SU-DHL-6 (cell line): ENCODE data around the gene GALNT12.

Experiments
- H2AFZ ChIP-seq: fragments of 200-600 bp; sonication (generic); 2 replicates; pipeline ENCODE4 v1.6.1; 2014; ENCODE audit warnings: low read depth, mild to moderate bottlenecking, moderate library complexity, mixed read lengths, antibody characterized with exemption, low read length; ENCODE audit not compliant: severe bottlenecking
- H3F3A ChIP-seq: fragments of 200-600 bp; shearing (Covaris generic); 2 replicates; pipeline ENCODE4 v1.6.0; 2016; ENCODE audit warnings: antibody characterized with exemption, mild to moderate bottlenecking; ENCODE audit not compliant: insufficient read depth
- H3K27ac ChIP-seq: fragments of 200-600 bp; sonication (generic); 2 replicates; pipeline ENCODE4 v1.5.1; 2016; ENCODE audit warnings: low read depth, mild to moderate bottlenecking, low read length, moderate library complexity, mixed read lengths
- H3K27me3 ChIP-seq: fragments of 200-600 bp; sonication (generic), shearing (Covaris generic); 2 replicates; pipeline ENCODE4 v1.6.0; 2014; ENCODE audit warnings: mild to moderate bottlenecking, low read length
- H3K36me3 ChIP-seq: fragments of 200-600 bp; sonication (generic); 2 replicates; pipeline ENCODE4 v1.6.1; 2014; ENCODE audit warnings: mild to moderate bottlenecking, low read length, mixed read lengths
- H3K4me2 ChIP-seq: fragments of 300-600, 200-600 bp; shearing (Covaris generic), sonication (generic); 2 replicates; pipeline ENCODE4 v1.6.0; 2014; ENCODE audit warnings: low read length, low read depth, mild to moderate bottlenecking; ENCODE audit not compliant: poor library complexity, severe bottlenecking
- H3K4me3 ChIP-seq: fragments of 200-600 bp; sonication (generic); 2 replicates; pipeline ENCODE4 v1.5.1; 2014; ENCODE audit warnings: antibody characterized with exemption, low read length, mild to moderate bottlenecking, mixed read lengths; ENCODE audit not compliant: insufficient read depth, poor library complexity, severe bottlenecking
- H3K79me2 ChIP-seq: fragments of 200-600 bp; sonication (generic); 2 replicates; pipeline ENCODE4 v1.6.1; 2014; ENCODE audit warnings: mild to moderate bottlenecking, low read length, moderate library complexity; ENCODE audit not compliant: insufficient read depth
- H3K9ac ChIP-seq: fragments of 200-600 bp; sonication (generic); 2 replicates; pipeline ENCODE4 v1.7.0; 2014; ENCODE audit warnings: mild to moderate bottlenecking, low read length
- H3K9me2 ChIP-seq: fragments of 200-600 bp; sonication (generic); replicated peaks from 2 replicates; pipeline ENCODE4 v1.6.1; 2014; ENCODE audit warnings: low read length; ENCODE audit not compliant: insufficient read depth
- H3K9me3 ChIP-seq: fragments of 200-600 bp; sonication (generic); 2 replicates; pipeline ENCODE4 v1.6.1; 2014; ENCODE audit warnings: low read length, mixed read lengths; ENCODE audit not compliant: insufficient read depth
- H4K20me1 ChIP-seq: fragments of 200-600 bp; sonication (generic); 2 replicates; pipeline ENCODE4 v1.6.1; 2014; ENCODE audit warnings: low read depth, mild to moderate bottlenecking, antibody characterized with exemption, low read length, moderate library complexity, mixed read lengths
- CTCF ChIP-seq: fragments of 200-600 bp; sonication (generic); IDR thresholded peaks from one replicate; pipeline ENCODE4 v1.5.1; 2017; ENCODE audit warnings: antibody characterized with exemption, mild to moderate bottlenecking, low read length, moderate library complexity; ENCODE audit not compliant: insufficient read depth, poor library complexity, severe bottlenecking
- EZH2phosphoT487 ChIP-seq: fragments of 200-600 bp; sonication (generic), shearing (Covaris generic); conservative IDR thresholded peaks from 2 replicates; pipeline ENCODE4 v1.6.1; 2018; ENCODE audit warnings: mild to moderate bottlenecking, antibody characterized with exemption, low read length, moderate library complexity, mixed read lengths

GALNT12 gene

GRCh38 chr9:98801561-98801960 is 5.9 kb upstream of the GALNT12 start:
- Histone ChIP-seq H4K20me1 (no peaks in the 10 kb centered on the region), H2AFZ (no peak overlapping the region), H3K27me3 (no peaks in the 10 kb centered on the region), H3K79me2 (no peaks in the 10 kb centered on the region), H3K36me3 (no peaks in the 10 kb centered on the region), H3K4me3 (no peak overlapping the region), H3K9ac (no peak overlapping the region), H3K9me2 (no peaks in the 10 kb centered on the region), H3K27ac (no peak overlapping the region), H3K9me3 (no peaks in the 10 kb centered on the region), H3F3A (no peaks in the 10 kb centered on the region), H3K4me2 (no peak overlapping the region)
- TF ChIP-seq CTCF (no peak), EZH2phosphoT487 (no peak)

- Histone ChIP-seq H3K9me2 (no peaks in the 10 kb centered on the region), H4K20me1 (no peaks in the 10 kb centered on the region), H3K79me2 (no peaks in the 10 kb centered on the region), H3K9me3 (no peaks in the 10 kb centered on the region), H3K27ac (no peak overlapping the region), H3K4me3 (no peak overlapping the region), H3K27me3 (no peaks in the 10 kb centered on the region), H3K9ac (no peak overlapping the region), H2AFZ (no peak overlapping the region), H3K4me2 (no peak overlapping the region), H3F3A (no peaks in the 10 kb centered on the region; the same call in 1 of the 2 replicates), H3K36me3 (no peaks in the 10 kb centered on the region)
- TF ChIP-seq EZH2phosphoT487: no peak
- no peak for TF ChIP-seq CTCF
Observed at GRCh38 chr9:98801969-98802371, 5.5 kb upstream of the GALNT12 start.

- H3K9me2 ChIP-seq: no peaks in the 10 kb centered on the region
- no peaks in the 10 kb centered on the region for H3K27me3 ChIP-seq
- H4K20me1 ChIP-seq: no peaks in the 10 kb centered on the region
- H3K4me2 ChIP-seq: no peak overlapping the region
- no peaks in the 10 kb centered on the region for H3K9me3 ChIP-seq
- H3K27ac ChIP-seq: no peak overlapping the region
- no peaks in the 10 kb centered on the region for H3K36me3 ChIP-seq
- H3F3A ChIP-seq: no peaks in the 10 kb centered on the region; the same call in 1 of the 2 replicates
- no peak for TF ChIP-seq EZH2phosphoT487
- TF ChIP-seq CTCF: no peak
- H3K79me2 ChIP-seq: no peaks in the 10 kb centered on the region
- no peak overlapping the region for H3K9ac ChIP-seq
- no peak overlapping the region for H2AFZ ChIP-seq
- H3K4me3 ChIP-seq: no peak overlapping the region
Observed at GRCh38 chr9:98804083-98804482, 3.4 kb upstream of the GALNT12 start.
